Measurements from ENCODE around the gene DOCK2.

The DOCK2 gene

GRCh38 chr5:170012622-170013021, 375.5 kb downstream of the DOCK2 start:
- no peaks in the 10 kb centered on the region for H3K4me1 ChIP-seq (ENCODE audit: control insufficient read depth, low read length)
- TF ChIP-seq EZH2phosphoT487 (IDR thresholded peaks at IDR 0.05; ENCODE audit: borderline replicate concordance, low read length): no peak
- no peak for TF ChIP-seq CTCF (IDR thresholded peaks at IDR 0.05; ENCODE audit: low read depth, low read length, poor library complexity, severe bottlenecking)
- H3K36me3 ChIP-seq (ENCODE audit: control insufficient read depth, low read length): peaks cover 24% of the 10 kb centered on the region
- H3K9me3 ChIP-seq (ENCODE audit: control insufficient read depth, insufficient read depth, low read length): no peaks in the 10 kb centered on the region
- no peak overlapping the region for H3K4me2 ChIP-seq (ENCODE audit: low read length)
- no peaks in the 10 kb centered on the region for H3K27me3 ChIP-seq (ENCODE audit: control insufficient read depth, low read length)
- H3K9me2 ChIP-seq (replicated peaks; ENCODE audit: control insufficient read depth, low read length): no peaks in the 10 kb centered on the region
- H3K4me3 ChIP-seq (ENCODE audit: low read length): no peak overlapping the region
- no peaks in the 10 kb centered on the region for H4K20me1 ChIP-seq (ENCODE audit: control insufficient read depth, insufficient read depth, low read depth, low read length)
- no peak overlapping the region for H3K27ac ChIP-seq (ENCODE audit: low read depth, low read length)
- no peaks in the 10 kb centered on the region for H3F3A ChIP-seq (ENCODE audit: control insufficient read depth, insufficient read depth)
- H3K79me2 ChIP-seq (ENCODE audit: control insufficient read depth, low read length): no peaks in the 10 kb centered on the region

GRCh38 chr5:170020423-170020822, 383.3 kb downstream of the DOCK2 start:
- Histone ChIP-seq H3K36me3 (ENCODE audit: control insufficient read depth, low read length) (peaks cover 38% of the 10 kb centered on the region), H3K4me1 (ENCODE audit: control insufficient read depth, low read length) (no peaks in the 10 kb centered on the region)

GRCh38 chr5:170021506-170021905, 384.4 kb downstream of the DOCK2 start:
- Histone ChIP-seq H3K36me3 (ENCODE audit: control insufficient read depth, low read length) (peaks cover 38% of the 10 kb centered on the region), H3K4me2 (ENCODE audit: low read length) (no peak overlapping the region), H4K20me1 (ENCODE audit: control insufficient read depth, insufficient read depth, low read depth, low read length) (no peaks in the 10 kb centered on the region), H3K4me1 (ENCODE audit: control insufficient read depth, low read length) (no peaks in the 10 kb centered on the region), H3K79me2 (ENCODE audit: control insufficient read depth, low read length) (no peaks in the 10 kb centered on the region), H3K9me2 (replicated peaks; ENCODE audit: control insufficient read depth, low read length) (no peaks in the 10 kb centered on the region), H3F3A (ENCODE audit: control insufficient read depth, insufficient read depth) (no peaks in the 10 kb centered on the region), H3K27ac (ENCODE audit: low read depth, low read length) (no peak overlapping the region), H3K27me3 (ENCODE audit: control insufficient read depth, low read length) (no peaks in the 10 kb centered on the region), H3K4me3 (ENCODE audit: low read length) (no peak overlapping the region), H3K9me3 (ENCODE audit: control insufficient read depth, insufficient read depth, low read length) (no peaks in the 10 kb centered on the region)
- TF ChIP-seq EZH2phosphoT487 (IDR thresholded peaks at IDR 0.05; ENCODE audit: borderline replicate concordance, low read length) (no peak), CTCF (IDR thresholded peaks at IDR 0.05; ENCODE audit: low read depth, low read length, poor library complexity, severe bottlenecking) (no peak)

More at GRCh38 chr5:170020423-170020822, 383.3 kb downstream of the DOCK2 start:
- Histone ChIP-seq H3K79me2 (ENCODE audit: control insufficient read depth, low read length) (no peaks in the 10 kb centered on the region), H3K27me3 (ENCODE audit: control insufficient read depth, low read length) (no peaks in the 10 kb centered on the region), H3K9me2 (replicated peaks; ENCODE audit: control insufficient read depth, low read length) (no peaks in the 10 kb centered on the region), H3F3A (ENCODE audit: control insufficient read depth, insufficient read depth) (no peaks in the 10 kb centered on the region), H3K4me2 (ENCODE audit: low read length) (no peak overlapping the region), H3K9me3 (ENCODE audit: control insufficient read depth, insufficient read depth, low read length) (no peaks in the 10 kb centered on the region), H4K20me1 (ENCODE audit: control insufficient read depth, insufficient read depth, low read depth, low read length) (no peaks in the 10 kb centered on the region), H3K4me3 (ENCODE audit: low read length) (no peak overlapping the region), H3K27ac (ENCODE audit: low read depth, low read length) (no peak overlapping the region)
- TF ChIP-seq CTCF (IDR thresholded peaks at IDR 0.05; ENCODE audit: low read depth, low read length, poor library complexity, severe bottlenecking) (no peak), EZH2phosphoT487 (IDR thresholded peaks at IDR 0.05; ENCODE audit: borderline replicate concordance, low read length) (no peak)

DNA sequence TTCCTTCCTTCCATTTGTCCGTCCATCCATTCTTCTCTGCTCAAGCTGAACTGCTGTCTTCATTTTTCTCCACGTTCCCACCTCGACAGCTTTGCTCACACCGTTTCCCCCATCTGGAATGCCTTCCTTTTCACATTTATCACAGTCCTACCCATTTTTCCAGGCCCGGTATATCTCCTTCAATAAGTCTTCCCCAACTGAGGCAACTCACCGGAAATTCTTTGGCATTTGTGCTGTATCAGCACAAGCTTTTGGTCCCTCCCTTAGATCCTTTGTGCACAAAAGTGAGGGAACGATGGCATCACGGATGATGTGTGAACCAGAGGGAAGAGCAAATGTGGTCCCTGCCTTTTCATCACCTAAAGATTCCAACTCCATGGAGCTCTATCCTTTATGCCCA, 388.8 kb downstream of the DOCK2 start:
- no peak overlapping the region for H3K27ac ChIP-seq (ENCODE audit: low read depth, low read length)
- H3K4me3 ChIP-seq (ENCODE audit: low read length): no peak overlapping the region
- H3K4me1 ChIP-seq (ENCODE audit: control insufficient read depth, low read length): no peaks in the 10 kb centered on the region
- TF ChIP-seq EZH2phosphoT487 (IDR thresholded peaks at IDR 0.05; ENCODE audit: borderline replicate concordance, low read length) (no peak), CTCF (IDR thresholded peaks at IDR 0.05; ENCODE audit: low read depth, low read length, poor library complexity, severe bottlenecking) (no peak)
- no peaks in the 10 kb centered on the region for H4K20me1 ChIP-seq (ENCODE audit: control insufficient read depth, insufficient read depth, low read depth, low read length)
- H3K79me2 ChIP-seq (ENCODE audit: control insufficient read depth, low read length): no peaks in the 10 kb centered on the region
- no peaks in the 10 kb centered on the region for H3K9me3 ChIP-seq (ENCODE audit: control insufficient read depth, insufficient read depth, low read length)
- H3K36me3 ChIP-seq (ENCODE audit: control insufficient read depth, low read length): peaks cover 29% of the 10 kb centered on the region
- no peak overlapping the region for H3K4me2 ChIP-seq (ENCODE audit: low read length)
- no peaks in the 10 kb centered on the region for H3K27me3 ChIP-seq (ENCODE audit: control insufficient read depth, low read length)
- no peaks in the 10 kb centered on the region for H3F3A ChIP-seq (ENCODE audit: control insufficient read depth, insufficient read depth)
- H3K9me2 ChIP-seq (replicated peaks; ENCODE audit: control insufficient read depth, low read length): no peaks in the 10 kb centered on the region

All from DOHH2 (cell line).